Tibial nerve (tissue), 3 donors: ENCODE data around the gene ZNF789.

Experiments
- CTCF ChIP-seq, 5 experiments: fragments of 200-600 bp in 3 of 5; fragments of 450-650 bp in 2 of 5; sonication (generic) in 3 of 5; IDR thresholded peaks; one replicate each; pipeline ENCODE4 v1.5.1; 2016 to 2019; ENCODE audit warnings: antibody characterized with exemption in 5 of 5, mild to moderate bottlenecking in 3 of 5, moderate library complexity in 2 of 5
- POLR2A ChIP-seq, 2 donors: fragments of 450-650 bp; IDR thresholded peaks; one replicate each; pipeline ENCODE4 v1.6.1; 2017; ENCODE audit warnings: antibody characterized with exemption in 2 of 2, mild to moderate bottlenecking in 2 of 2, moderate library complexity in 2 of 2

DNA sequence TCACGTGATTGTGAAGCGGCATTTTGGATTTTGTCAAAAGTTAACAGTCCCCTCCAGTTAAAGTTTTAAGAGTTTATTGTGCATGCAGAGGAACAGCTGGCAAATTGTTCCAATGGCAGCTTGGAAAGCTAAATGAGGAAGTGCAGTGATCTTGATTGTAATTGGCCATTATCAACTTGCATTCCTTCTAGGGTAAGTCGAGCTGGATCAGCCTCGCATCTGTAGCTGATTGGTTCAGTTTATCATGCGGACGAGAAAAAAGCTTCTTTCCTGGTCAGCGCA is 566 bp downstream of the ZNF789 start:
- no peak for TF ChIP-seq POLR2A (IDR thresholded peaks at IDR 0.05)
- TF ChIP-seq CTCF (IDR thresholded peaks at IDR 0.05) = no peak
